GM19438 (cell line): ENCODE measurements around the gene FA2H.
"Not testable (repeated sequence)": the region's sequence is repeated elsewhere in the genome, so short reads cannot be mapped to it uniquely, and the experiment has no call there.

Experiments used
- ATAC-seq: cut with Tn5 transposase; IDR thresholded peaks from one replicate; pipeline ENCODE4 v1.9.1; 2021; ENCODE audit warnings: low read depth; ENCODE audit not compliant: unreplicated experiment

FA2H gene

GRCh38 chr16:74700116-74700437, 74.5 kb downstream of the FA2H start:
- peak; percentile 22 for ATAC-seq

- ATAC-seq: no peak
Measured at GRCh38 chr16:74699666-74700065, 75.0 kb downstream of the FA2H start.

GRCh38 chr16:74698222-74698621, 76.4 kb downstream of the FA2H start:
- ATAC-seq: no peak

- ATAC-seq: peak; percentile 79
Measured at GRCh38 chr16:74695450-74696422, 78.9 kb downstream of the FA2H start.

- no peak for ATAC-seq
Measured at GRCh38 chr16:74691093-74691855, 83.3 kb downstream of the FA2H start.

- no peak for ATAC-seq
Measured at GRCh38 chr16:74682556-74682955, 92.1 kb downstream of the FA2H start.

- ATAC-seq: no peak
Measured at GRCh38 chr16:74680681-74681080, 93.9 kb downstream of the FA2H start.

- no peak for ATAC-seq
Measured at GRCh38 chr16:74679983-74680382, 94.6 kb downstream of the FA2H start.

GRCh38 chr16:74677868-74678267, 96.8 kb downstream of the FA2H start:
- no peak for ATAC-seq

- no peak for ATAC-seq
Measured at GRCh38 chr16:74673876-74674275, 100.7 kb downstream of the FA2H start.

- not testable (repeated sequence) for ATAC-seq
Measured at GRCh38 chr16:74668877-74669276, 105.7 kb downstream of the FA2H start.

- no peak for ATAC-seq
Measured at GRCh38 chr16:74667255-74667700, 107.3 kb downstream of the FA2H start.

- peak; percentile 100 for ATAC-seq
Measured at GRCh38 chr16:74666425-74667254, 108.0 kb downstream of the FA2H start, which contains the start of gene RFWD3. Gene RFWD3 (minus strand): TSS chr16:74666877. CDS start chr16:74661449, 5,428 bp downstream.

- ATAC-seq: no peak
Measured at GRCh38 chr16:74666010-74666421, 108.6 kb downstream of the FA2H start.
